GM21825 (cell line): ENCODE data around the gene PSMB7.

Experiments
- ATAC-seq: cut with Tn5 transposase; IDR thresholded peaks from one replicate; pipeline ENCODE4 v1.9.1; 2021; ENCODE audit warnings: mild to moderate bottlenecking, moderate library complexity; ENCODE audit not compliant: unreplicated experiment

The PSMB7 gene

GRCh38 chr9:124358631-124359030, 56.6 kb downstream of the PSMB7 start:
- ATAC-seq, result no peak

GRCh38 chr9:124357721-124358361, 57.4 kb downstream of the PSMB7 start:
- no peak for ATAC-seq

- ATAC-seq, result no peak
Measured at GRCh38 chr9:124356745-124357390, 58.4 kb downstream of the PSMB7 start.

GRCh38 chr9:124355941-124356744, 59.1 kb downstream of the PSMB7 start:
- ATAC-seq, result no peak

- ATAC-seq, result no peak
Measured at GRCh38 chr9:124355039-124355940, 60.0 kb downstream of the PSMB7 start.

- ATAC-seq, result no peak
Measured at GRCh38 chr9:124354346-124355038, 60.8 kb downstream of the PSMB7 start.

- ATAC-seq, result no peak
Measured at GRCh38 chr9:124353811-124354274, 61.4 kb downstream of the PSMB7 start.

- ATAC-seq, result no peak
Measured at GRCh38 chr9:124353166-124353768, 62.0 kb downstream of the PSMB7 start.

GRCh38 chr9:124352616-124353015, 62.6 kb downstream of the PSMB7 start:
- ATAC-seq, result no peak

GRCh38 chr9:124351672-124352468, 63.4 kb downstream of the PSMB7 start:
- ATAC-seq, result no peak

GRCh38 chr9:124350494-124351263, 64.6 kb downstream of the PSMB7 start:
- ATAC-seq, result no peak

- no peak for ATAC-seq
Measured at GRCh38 chr9:124349675-124350493, 65.4 kb downstream of the PSMB7 start.

- ATAC-seq, result no peak
Measured at GRCh38 chr9:124349267-124349666, 66.0 kb downstream of the PSMB7 start.

- ATAC-seq, result no peak
Measured at GRCh38 chr9:124348831-124349230, 66.4 kb downstream of the PSMB7 start.

GRCh38 chr9:124348363-124348762, 66.9 kb downstream of the PSMB7 start:
- no peak for ATAC-seq

GRCh38 chr9:124347968-124348358, 67.3 kb downstream of the PSMB7 start:
- no peak for ATAC-seq

GRCh38 chr9:124347206-124347967, 67.9 kb downstream of the PSMB7 start:
- ATAC-seq, result no peak
